Mammary epithelial cell (primary cell): ENCODE data around the gene SLC25A24.

Source experiments
- CTCF ChIP-seq, 2 donors: IDR thresholded peaks in 1 of 2; conservative IDR thresholded peaks in 1 of 2; 2 replicates each; pipeline ENCODE4 v1.5.1; 2011 to 2012; ENCODE audit warnings: inconsistent platforms in 2 of 2, low read length in 2 of 2, mild to moderate bottlenecking in 2 of 2, control low read depth in 1 of 2, low read depth in 1 of 2; ENCODE audit not compliant: insufficient read depth in 1 of 2; ENCODE audit errors: extremely low read depth in 1 of 2
- EZH2 ChIP-seq: IDR thresholded peaks from 2 replicates; pipeline ENCODE4 v1.6.1; 2012; ENCODE audit warnings: low read length, inconsistent platforms, borderline replicate concordance

DNA sequence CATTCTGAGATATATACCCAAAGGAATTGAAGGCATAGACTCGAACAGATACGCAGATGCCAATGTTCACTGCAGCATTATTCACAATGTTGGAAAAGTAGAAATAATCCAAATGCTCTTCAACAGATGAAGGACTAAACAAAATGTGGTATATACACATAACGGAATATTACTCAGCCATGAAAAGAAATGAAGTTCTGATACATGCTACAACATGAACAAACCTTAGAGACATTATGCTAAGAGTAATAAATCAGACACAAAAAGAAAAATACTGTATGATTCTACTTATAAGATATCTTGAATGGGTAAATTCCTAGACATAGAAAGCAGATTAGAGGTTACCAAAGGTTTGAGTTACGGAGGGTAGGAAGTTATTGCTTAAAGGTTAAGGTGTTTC, 57.9 kb downstream of the SLC25A24 start:
- no peak for TF ChIP-seq EZH2
- no peak for TF ChIP-seq CTCF (conservative IDR thresholded peaks at IDR 0.05 in 1 of 2, IDR thresholded peaks at IDR 0.05 in 1 of 2; ENCODE audit: extremely low read depth in 1 of 2, insufficient read depth in 1 of 2, low read depth in 1 of 2, low read length in 2 of 2)
